Urinary bladder (tissue), 4 donors: ENCODE data around the gene GRIP1. TPM values are rescaled to one million over a fixed set of nuclear protein-coding genes. Genes with fewer than 3 reads are reported as not detected.

Experiments used
- DNase-seq: peaks from one replicate; pipeline ENCODE4 v3.0.0-alpha.2; 2015; ENCODE audit errors: extremely low spot score
- H3K27ac ChIP-seq: one replicate; pipeline ENCODE4 v1.5.1; 2013; ENCODE audit warnings: low read depth, mild to moderate bottlenecking, moderate library complexity
- H3K36me3 ChIP-seq: one replicate; pipeline ENCODE4 v1.6.1; 2013; ENCODE audit warnings: mild to moderate bottlenecking, moderate library complexity; ENCODE audit not compliant: insufficient read depth
- H3K4me1 ChIP-seq: one replicate; pipeline ENCODE4 v1.6.1; 2013; ENCODE audit warnings: mild to moderate bottlenecking, moderate library complexity; ENCODE audit not compliant: insufficient read depth
- H3K4me3 ChIP-seq: one replicate; pipeline ENCODE4 v1.5.1; 2013; ENCODE audit warnings: low read depth, low read length
- WGBS: extraction: QIAGEN DNeasy Blood & Tissue Kit; methylation state at CpG from one replicate; pipeline ENCODE4 v1.1.7; 2013; 5-methylcytosine and 5-hydroxymethylcytosine counted together
- polyA plus RNA-seq: library from polyadenylated mRNA; stranded (reverse); fragments of 200-250 nt; gene quantifications from one replicate; pipeline ENCODE4 v1.2.3, GENCODE V29; 2013
- total RNA-seq: library from RNA; depleted of rRNA; stranded (reverse); fragments of >200 nt; gene quantifications from one replicate; pipeline ENCODE4 v1.2.3, GENCODE V29; 2014
- donor health status: healthy with polysubstance abuse.
- donor health status: healthy.

The GRIP1 gene
- total and polyA plus RNA-seq, 2 donors: 2.1 to 9.8 TPM

GRCh38 chr12:66541426-66541825 lies 137.4 kb downstream of the GRIP1 start:
- Histone ChIP-seq H3K4me1 (no peaks in the 10 kb centered on the region), H3K4me3 (no peak overlapping the region), H3K27ac (no peak overlapping the region), H3K36me3 (no peaks in the 10 kb centered on the region)
- DNase-seq: no peak
- 60% methylated on average over 1 of the region's 1 CpG for WGBS

GRCh38 chr12:66539431-66539830 lies 139.4 kb downstream of the GRIP1 start:
- no peak for DNase-seq
- Histone ChIP-seq H3K4me3 (no peak overlapping the region), H3K27ac (no peak overlapping the region), H3K36me3 (no peaks in the 10 kb centered on the region), H3K4me1 (no peaks in the 10 kb centered on the region)

- Histone ChIP-seq H3K4me1 (no peaks in the 10 kb centered on the region), H3K27ac (no peak overlapping the region), H3K36me3 (no peaks in the 10 kb centered on the region), H3K4me3 (no peak overlapping the region)
- 95% methylated on average over 4 of the region's 4 CpGs for WGBS
- no peak for DNase-seq
Observed at GRCh38 chr12:66538970-66539369, 139.9 kb downstream of the GRIP1 start.

GRCh38 chr12:66537876-66538275 lies 141.0 kb downstream of the GRIP1 start:
- Histone ChIP-seq H3K4me3 (no peak overlapping the region), H3K27ac (no peak overlapping the region), H3K36me3 (no peaks in the 10 kb centered on the region), H3K4me1 (no peaks in the 10 kb centered on the region)
- no peak for DNase-seq
- 81% methylated on average over 3 of the region's 3 CpGs for WGBS

- Histone ChIP-seq H3K4me3 (no peak overlapping the region), H3K4me1 (no peaks in the 10 kb centered on the region), H3K36me3 (no peaks in the 10 kb centered on the region), H3K27ac (no peak overlapping the region)
- DNase-seq: no peak
- 88% methylated on average over 2 of the region's 2 CpGs for WGBS
Observed at GRCh38 chr12:66533767-66534166, 145.1 kb downstream of the GRIP1 start.

- H3K36me3 ChIP-seq: no peaks in the 10 kb centered on the region
- 70% methylated on average over 2 of the region's 2 CpGs for WGBS
- no peak overlapping the region for H3K27ac ChIP-seq
- no peak overlapping the region for H3K4me3 ChIP-seq
- DNase-seq: no peak
- H3K4me1 ChIP-seq: no peaks in the 10 kb centered on the region
Observed at GRCh38 chr12:66531766-66532165, 147.1 kb downstream of the GRIP1 start.

DNA sequence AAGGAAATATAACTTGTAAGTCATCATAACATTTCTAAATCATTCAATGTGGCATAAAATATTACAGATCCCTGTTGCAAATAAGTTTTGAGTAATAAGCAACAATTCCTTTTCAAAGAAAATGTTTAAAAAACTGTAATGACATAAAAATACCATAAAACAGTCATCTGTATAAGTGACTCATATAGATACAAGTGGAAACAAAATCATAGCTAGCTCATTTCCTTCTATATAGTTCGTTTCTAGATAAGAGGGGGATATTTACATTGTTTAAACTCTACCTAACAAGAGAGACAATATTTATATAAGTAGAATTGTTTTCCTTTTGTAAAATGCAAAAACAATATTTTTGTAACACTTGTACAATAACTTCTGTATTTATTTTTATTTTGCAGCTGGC lies 148.9 kb downstream of the GRIP1 start:
- 52% methylated on average over 1 of the region's 1 CpG for WGBS
- no peak for DNase-seq
- H3K36me3 ChIP-seq: no peaks in the 10 kb centered on the region
- H3K4me1 ChIP-seq: no peaks in the 10 kb centered on the region
- no peak overlapping the region for H3K27ac ChIP-seq
- no peak overlapping the region for H3K4me3 ChIP-seq

- no peaks in the 10 kb centered on the region for H3K36me3 ChIP-seq
- H3K4me1 ChIP-seq: no peaks in the 10 kb centered on the region
- WGBS: 90% methylated on average over 4 of the region's 4 CpGs
- no peak for DNase-seq
- H3K27ac ChIP-seq: no peak overlapping the region
- no peak overlapping the region for H3K4me3 ChIP-seq
Observed at GRCh38 chr12:66516561-66516960, 162.3 kb downstream of the GRIP1 start.

DNA sequence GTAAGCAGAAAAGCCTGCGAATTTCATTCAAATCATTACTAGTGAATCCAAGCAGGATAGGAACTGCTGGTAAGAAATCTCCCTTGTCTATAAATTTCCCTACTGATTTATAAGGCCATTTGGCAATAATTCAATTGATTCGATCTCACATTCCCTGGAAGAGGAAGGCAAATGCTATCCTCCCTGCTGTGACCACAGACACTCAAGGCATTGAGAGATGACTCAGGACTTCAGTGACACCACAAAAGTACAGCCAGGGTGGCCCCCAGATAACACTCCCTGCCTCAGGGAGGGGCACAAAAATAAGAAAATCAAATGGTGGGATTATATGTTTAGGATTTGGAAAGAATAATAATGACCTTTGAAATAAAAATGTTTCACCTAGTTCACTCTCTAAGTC lies 162.7 kb downstream of the GRIP1 start:
- DNase-seq: no peak
- Histone ChIP-seq H3K36me3 (no peaks in the 10 kb centered on the region), H3K4me3 (no peak overlapping the region), H3K27ac (no peak overlapping the region), H3K4me1 (no peaks in the 10 kb centered on the region)
- 66% methylated on average over 2 of the region's 2 CpGs for WGBS

GRCh38 chr12:66514581-66514980 lies 164.3 kb downstream of the GRIP1 start:
- 85% methylated on average over 2 of the region's 2 CpGs for WGBS
- H3K27ac ChIP-seq: no peak overlapping the region
- no peaks in the 10 kb centered on the region for H3K4me1 ChIP-seq
- no peak overlapping the region for H3K4me3 ChIP-seq
- H3K36me3 ChIP-seq: no peaks in the 10 kb centered on the region
- no peak for DNase-seq

DNA sequence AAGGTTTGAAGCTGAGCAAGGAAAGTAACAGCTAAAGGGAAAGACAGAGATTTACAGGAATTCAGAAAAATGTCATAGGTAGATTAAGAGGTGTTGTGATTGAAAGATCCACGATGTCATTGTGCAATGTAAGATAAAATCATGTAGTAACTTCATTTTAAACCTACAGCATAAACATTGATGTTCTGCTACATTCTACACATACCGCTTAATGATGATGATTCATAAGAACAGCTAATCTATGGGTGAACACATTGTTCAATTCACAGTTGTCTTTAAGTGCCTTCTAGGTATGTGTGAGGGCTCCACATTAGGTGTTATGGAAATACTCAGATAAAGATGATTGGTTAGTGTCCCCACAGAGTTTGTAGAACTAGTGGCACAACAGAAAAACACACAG lies 170.9 kb downstream of the GRIP1 start:
- no peaks in the 10 kb centered on the region for H3K4me1 ChIP-seq
- DNase-seq: no peak
- H3K4me3 ChIP-seq: no peak overlapping the region
- H3K27ac ChIP-seq: no peak overlapping the region
- no peaks in the 10 kb centered on the region for H3K36me3 ChIP-seq
- 74% methylated on average over 2 of the region's 2 CpGs for WGBS

DNA sequence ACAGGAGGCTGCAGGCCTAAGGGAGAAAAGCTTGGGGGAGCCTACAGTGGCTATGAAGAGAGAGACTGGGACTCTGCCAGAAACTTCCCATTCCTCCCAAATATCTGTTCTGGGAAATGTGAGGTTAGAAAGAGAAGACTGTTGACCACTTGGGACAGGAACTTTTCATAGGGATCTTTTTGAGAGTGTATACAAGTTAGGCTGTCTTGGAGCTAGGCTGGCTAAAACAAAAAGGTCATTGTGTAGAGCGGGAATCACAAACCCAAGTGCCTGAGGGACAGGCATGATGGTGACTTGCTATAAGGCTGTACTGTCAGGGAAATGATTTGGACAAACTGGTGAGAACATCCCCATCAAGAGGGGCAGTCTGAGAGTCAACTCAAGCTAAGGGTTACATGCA lies 175.1 kb downstream of the GRIP1 start:
- 98% methylated on average over 1 of the region's 1 CpG for WGBS
- no peak for DNase-seq
- no peak overlapping the region for H3K27ac ChIP-seq
- H3K4me3 ChIP-seq: no peak overlapping the region
- H3K36me3 ChIP-seq: no peaks in the 10 kb centered on the region
- H3K4me1 ChIP-seq: no peaks in the 10 kb centered on the region

- no peak for DNase-seq
- no peaks in the 10 kb centered on the region for H3K36me3 ChIP-seq
- no peak overlapping the region for H3K27ac ChIP-seq
- no peak overlapping the region for H3K4me3 ChIP-seq
- H3K4me1 ChIP-seq: no peaks in the 10 kb centered on the region
- 60% methylated on average over 5 of the region's 5 CpGs for whole genome bisulfite sequencing
Observed at GRCh38 chr12:66502911-66503310, 176.0 kb downstream of the GRIP1 start.

GRCh38 chr12:66500841-66501240 lies 178.0 kb downstream of the GRIP1 start:
- H3K4me1 ChIP-seq: no peaks in the 10 kb centered on the region
- WGBS: 57% methylated on average over 1 of the region's 1 CpG
- no peak overlapping the region for H3K4me3 ChIP-seq
- no peaks in the 10 kb centered on the region for H3K36me3 ChIP-seq
- DNase-seq: no peak
- no peak overlapping the region for H3K27ac ChIP-seq

DNA sequence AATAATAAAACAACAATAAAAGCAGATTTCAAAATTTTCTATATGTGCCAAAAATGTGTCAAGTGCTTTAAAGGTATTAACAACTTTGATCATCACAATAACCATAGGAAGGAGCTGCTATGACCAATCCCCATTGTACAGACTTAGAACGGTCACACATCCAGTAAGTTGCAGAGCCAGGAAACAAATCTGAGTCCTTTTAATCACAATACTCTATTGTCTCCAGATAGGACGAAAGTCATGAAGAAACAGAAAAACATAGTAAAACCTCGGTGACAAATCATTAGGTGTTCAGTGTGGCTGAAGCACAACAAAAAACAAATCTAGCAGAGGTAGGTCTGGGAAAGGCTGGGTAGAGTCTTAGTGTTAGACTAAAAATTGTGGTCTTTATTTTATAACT lies 178.8 kb downstream of the GRIP1 start:
- 79% methylated on average over 3 of the region's 3 CpGs for WGBS
- no peak overlapping the region for H3K27ac ChIP-seq
- H3K4me1 ChIP-seq: no peaks in the 10 kb centered on the region
- H3K4me3 ChIP-seq: no peak overlapping the region
- no peaks in the 10 kb centered on the region for H3K36me3 ChIP-seq
- DNase-seq: no peak
